DMS53 treated with DMSO at 0.1 percent for 48 hours (cell line): ENCODE results near the gene KATNB1.
"Not testable (repeated sequence)": the region's sequence is repeated elsewhere in the genome, so short reads cannot be mapped to it uniquely, and the experiment has no call there.

Experiments
- DNase-seq: peaks from one replicate; lab custom pipeline; 2025; ENCODE audit not compliant: unreplicated experiment; lab: John Stamatoyannopoulos, UW

KATNB1 gene

GRCh38 chr16:57743458-57743857 is 7.9 kb downstream of the KATNB1 start:
- no peak for DNase-seq

GRCh38 chr16:57743886-57744641 is 8.5 kb downstream of the KATNB1 start:
- no peak for DNase-seq

GRCh38 chr16:57744642-57744903 is 9.0 kb downstream of the KATNB1 start:
- DNase-seq = no peak

- no peak for DNase-seq
Observed at GRCh38 chr16:57745768-57746167, 10.2 kb downstream of the KATNB1 start.

- DNase-seq = not testable (repeated sequence)
Observed at GRCh38 chr16:57746316-57746715, 10.7 kb downstream of the KATNB1 start.

- no peak for DNase-seq
Observed at GRCh38 chr16:57747091-57747490, 11.5 kb downstream of the KATNB1 start.

GRCh38 chr16:57747496-57747895 is 11.9 kb downstream of the KATNB1 start:
- DNase-seq = no peak

- no peak for DNase-seq
Observed at GRCh38 chr16:57747996-57748395, 12.4 kb downstream of the KATNB1 start.

GRCh38 chr16:57748596-57748995 is 13.0 kb downstream of the KATNB1 start:
- DNase-seq = no peak

GRCh38 chr16:57749101-57749692 is 13.6 kb downstream of the KATNB1 start:
- no peak for DNase-seq

GRCh38 chr16:57749856-57750452 is 14.4 kb downstream of the KATNB1 start:
- no peak for DNase-seq

GRCh38 chr16:57750796-57751538 is 15.4 kb downstream of the KATNB1 start:
- no peak for DNase-seq

- DNase-seq = no peak
Observed at GRCh38 chr16:57751539-57752202, 16.1 kb downstream of the KATNB1 start.

GRCh38 chr16:57752203-57752580 is 16.6 kb downstream of the KATNB1 start:
- DNase-seq = no peak

- no peak for DNase-seq
Observed at GRCh38 chr16:57752581-57753447, 17.2 kb downstream of the KATNB1 start.

GRCh38 chr16:57753448-57754353 is 18.1 kb downstream of the KATNB1 start:
- DNase-seq = no peak

- no peak for DNase-seq
Observed at GRCh38 chr16:57754354-57755060, 18.9 kb downstream of the KATNB1 start.

GRCh38 chr16:57755061-57755684 is 19.6 kb downstream of the KATNB1 start:
- no peak for DNase-seq
